GM12878 (cell line): ENCODE results near the gene ZBTB9. TPM values are rescaled to one million over a fixed set of nuclear protein-coding genes. Genes with fewer than 3 reads are reported as not detected.

Source experiments
- ATAC-seq: fragments of 200-7000 bp; cut with Tn5 transposase; 3 replicates; pipeline ENCODE4 v1.9.1; 2020; ENCODE audit warnings: mild to moderate bottlenecking, moderate library complexity
- BruUV-seq: library from RNA; stranded (reverse); fragments of 400-500 nt; replicated peaks from 2 replicates; lab custom pipeline; 2021; lab: Mats Ljungman, UMichigan
- CTCF ChIA-PET: fragments of 300-600 bp; sonication (Branson Sonifier 250); formaldehyde crosslinking; extraction: SDS; loops from one replicate; lab custom pipeline; 2021; ENCODE audit warnings: inconsistent platforms; lab: Yijun Ruan, JAX
- POLR2A ChIA-PET: fragments of 350-600 bp; formaldehyde crosslinking; extraction: SDS; loops from one replicate; lab custom pipeline; 2021; ENCODE audit warnings: inconsistent platforms; lab: Charles Lee
- RAD21 ChIA-PET: fragments of 300-600 bp; sonication (Branson Sonifier 250); formaldehyde crosslinking; loops from one replicate; lab custom pipeline; 2023; ENCODE audit warnings: antibody characterized with exemption; ENCODE audit not compliant: unreplicated experiment; lab: Charles Lee
- SMC1A ChIA-PET: fragments of 300-600 bp; sonication (Branson Sonifier 250); formaldehyde crosslinking; loops from one replicate; lab custom pipeline; 2023; ENCODE audit not compliant: unreplicated experiment, uncharacterized antibody; lab: Charles Lee
- DNase-seq: peaks from one replicate; pipeline ENCODE4 v3.0.0-alpha.2; 2011; ENCODE audit warnings: low read depth, low spot score
- FAIRE-seq: peaks from 3 replicates; lab custom pipeline; 2011; peaks lifted over from hg19 to GRCh38; lab: Jason Lieb, UNC
- H2AFZ ChIP-seq: 2 replicates; pipeline ENCODE4 v1.6.0; 2011; ENCODE audit warnings: low read depth, low read length, control low read depth; ENCODE audit not compliant: control insufficient read depth
- H3K27ac ChIP-seq: 2 replicates; pipeline ENCODE4 v1.5.1; 2011; ENCODE audit warnings: control low read depth; ENCODE audit not compliant: control insufficient read depth, insufficient read depth
- H3K27me3 ChIP-seq, 2 experiments: replicated peaks in 1 of 2; 2 replicates each; pipeline versions ENCODE4 v1.6.0 to v1.6.1; 2011; ENCODE audit warnings: low read length in 1 of 2; ENCODE audit not compliant: control insufficient read depth in 2 of 2, insufficient read depth in 2 of 2
- H3K36me3 ChIP-seq, 2 experiments: 2 replicates each; pipeline ENCODE4 v1.5.1; 2011; ENCODE audit warnings: low read length in 1 of 2; ENCODE audit not compliant: control insufficient read depth in 2 of 2, insufficient read depth in 2 of 2
- H3K4me1 ChIP-seq: 2 replicates; pipeline ENCODE4 v1.6.1; 2011; ENCODE audit warnings: mild to moderate bottlenecking, low read length, moderate library complexity, mixed read lengths; ENCODE audit not compliant: control insufficient read depth, insufficient read depth
- H3K4me2 ChIP-seq: 2 replicates; pipeline ENCODE4 v1.6.0; 2011; ENCODE audit warnings: control low read depth; ENCODE audit not compliant: control insufficient read depth, insufficient read depth
- H3K4me3 ChIP-seq: fragments of 200-600 bp; sonication (generic); 2 replicates; pipeline ENCODE4 v1.5.1; 2016
- H3K79me2 ChIP-seq: 2 replicates; pipeline ENCODE4 v1.6.0; 2011; ENCODE audit warnings: low read length; ENCODE audit not compliant: control insufficient read depth, insufficient read depth
- H3K9ac ChIP-seq: 2 replicates; pipeline ENCODE4 v1.8.0; 2011; ENCODE audit warnings: low read length, control low read depth, mixed read lengths; ENCODE audit not compliant: control insufficient read depth, insufficient read depth
- H3K9me3 ChIP-seq: replicated peaks from 3 replicates; pipeline ENCODE4 v1.5.1; 2011; ENCODE audit warnings: mild to moderate bottlenecking, low read length; ENCODE audit not compliant: control insufficient read depth, insufficient read depth
- H4K20me1 ChIP-seq: 2 replicates; pipeline ENCODE4 v1.6.0; 2011; ENCODE audit not compliant: control insufficient read depth, insufficient read depth
- ATF2 ChIP-seq: IDR thresholded peaks from 2 replicates; pipeline ENCODE4 v1.6.1; 2012; ENCODE audit warnings: low read length, inconsistent platforms
- CHD4 ChIP-seq: fragments of 200-600 bp; sonication (generic); IDR thresholded peaks from 2 replicates; pipeline ENCODE4 v1.6.1; 2016; ENCODE audit warnings: mild to moderate bottlenecking
- CREM ChIP-seq: IDR thresholded peaks from 2 replicates; pipeline ENCODE4 v1.6.1; 2014; ENCODE audit warnings: antibody characterized with exemption, low read depth
- ESRRA ChIP-seq: IDR thresholded peaks from 2 replicates; pipeline ENCODE4 v1.6.1; 2012; ENCODE audit warnings: mild to moderate bottlenecking, low read length, improper control_type of control experiment
- MYB ChIP-seq: fragments of 150-350 bp; IDR thresholded peaks from 2 replicates; pipeline ENCODE4 v1.6.1; 2014; ENCODE audit warnings: mild to moderate bottlenecking, low read depth, low read length, borderline replicate concordance
- RB1 ChIP-seq: fragments of 450-650 bp; formaldehyde crosslinking; IDR thresholded peaks from 2 replicates; pipeline ENCODE4 v1.6.1; 2017; ENCODE audit warnings: mild to moderate bottlenecking, borderline replicate concordance
- SMC3 ChIP-seq: IDR thresholded peaks from 2 replicates; pipeline ENCODE4 v1.6.1; 2011; ENCODE audit warnings: low read length, improper control_type of control experiment, borderline replicate concordance
- SREBF1 ChIP-seq: IDR thresholded peaks from 2 replicates; pipeline ENCODE4 v1.6.1; 2012; ENCODE audit warnings: mild to moderate bottlenecking, low read length
- YBX1 ChIP-seq: fragments of 450-650 bp; IDR thresholded peaks from 2 replicates; pipeline ENCODE4 v1.6.1; 2016; ENCODE audit warnings: antibody characterized with exemption
- ZNF274 ChIP-seq: IDR thresholded peaks from one replicate; pipeline ENCODE4 v1.8.0; 2011; ENCODE audit not compliant: insufficient read length, insufficient read depth
- ZNF384 ChIP-seq: IDR thresholded peaks from 2 replicates; pipeline ENCODE4 v1.6.1; 2012; ENCODE audit warnings: low read depth, mild to moderate bottlenecking, low read length, improper control_type of control experiment, borderline replicate concordance
- ZNF622 ChIP-seq: fragments of 450-650 bp; IDR thresholded peaks from 2 replicates; pipeline ENCODE4 v1.6.1; 2017; ENCODE audit warnings: mild to moderate bottlenecking, inconsistent platforms
- WGBS: methylation state at CpG from one replicate; pipeline ENCODE4 v1.1.6; 2016; ENCODE audit warnings: low lambda C conversion rate; ENCODE audit not compliant: insufficient replicate concordance, insufficient coverage; ENCODE audit errors: missing lambda C conversion rate; 5-methylcytosine and 5-hydroxymethylcytosine counted together
- in situ Hi-C: fragments of 300-500 bp; cut with MboI; formaldehyde crosslinking; loops from 9 replicates; pipeline ENCODE4 v1.14.3; 2018; ENCODE audit warnings: mixed read lengths
- intact Hi-C: fragments of 100-400 bp; cut with micrococcal nuclease; formaldehyde crosslinking; loops from one replicate; pipeline ENCODE4 v1.14.2; 2022; ENCODE audit not compliant: unreplicated experiment
- polyA plus RNA-seq, 11 experiments: library from polyadenylated mRNA; depleted of rRNA in 4 of 11; unstranded in 6 of 11; stranded (reverse) in 5 of 11; fragments of >200 nt; fragmentation: Nextera tagmentation in 4 of 11; fragmentation: Illumina TruSeq in 1 of 11; extraction: Ambion mirVana in 4 of 11; extraction: Trizol in 1 of 11; gene quantifications; 1 replicate in 1 of 11; 2 replicates in 10 of 11; pipeline versions ENCODE4 v1.2.1 to v1.2.3, GENCODE V29; 2011 to 2016; ENCODE audit warnings: inconsistent platforms in 2 of 11, missing spikeins in 2 of 11, low read depth in 1 of 11
- total RNA-seq, 4 experiments: library from RNA; depleted of rRNA in 3 of 4; stranded (reverse); fragments of >200 nt in 3 of 4; fragmentation: Illumina TruSeq in 1 of 4; extraction: Trizol in 1 of 4; gene quantifications; 2 replicates each; pipeline versions ENCODE4 v1.2.1 to v1.2.3, GENCODE V29; 2013 to 2021
- TF ChIP-seq, protein P1 (sequence below): fragments of 450-650 bp; conservative IDR thresholded peaks from 2 replicates; pipeline ENCODE4 v1.6.1; 2017; ENCODE audit warnings: mild to moderate bottlenecking, moderate library complexity
- TF ChIP-seq, protein P2 (sequence below): fragments of 150-350 bp; IDR thresholded peaks from 2 replicates; pipeline ENCODE4 v1.6.1; 2016; ENCODE audit warnings: low read depth, low read length
- TF ChIP-seq, protein P3 (sequence below): IDR thresholded peaks from 2 replicates; pipeline ENCODE4 v1.6.1; 2011; ENCODE audit warnings: low read depth, mild to moderate bottlenecking, low read length, moderate library complexity, borderline replicate concordance; ENCODE audit errors: extremely low read depth
- TF ChIP-seq, protein P4 (sequence below): fragments of 450-650 bp; IDR thresholded peaks from 2 replicates; pipeline ENCODE4 v1.6.1; 2018; ENCODE audit warnings: borderline replicate concordance, mild to moderate bottlenecking; ENCODE audit not compliant: partially characterized antibody

The ZBTB9 gene
- total and polyA plus RNA-seq, 10 of the 15 experiments (the other 5 are each of a cell fraction or from before 2014, with no cell fraction given), result 1.5 to 12.7 (median 6.9) TPM

- WGBS, result 92% methylated on average over 3 of the region's 3 CpGs
- FAIRE-seq (no peak), ATAC-seq (no peak), DNase-seq (no peak)
- in situ Hi-C loops, result no loop called here
- no peak overlapping the region for H3K4me3 ChIP-seq
- ChIA-PET SMC1A (no interaction called here), RAD21 (no interaction called here), POLR2A (interaction anchor here (1.4 kb wide), 1 partner anchor 14 kb away, joined by 4 read pairs; no protein-coding TSS in a partner anchor), CTCF (interaction anchor here (1.0 to 1.5 kb wide), 2 partner anchors 9 to 17 kb away, joined by 3 to 4 read pairs; no protein-coding TSS in a partner anchor)
- H3K79me2 ChIP-seq, result peaks cover 15% of the 10 kb centered on the region
- no TSS peak for BruUV-seq
- no peak overlapping the region for H2AFZ ChIP-seq
- H3K27ac ChIP-seq, result no peak overlapping the region
- no peaks in the 10 kb centered on the region for H3K9me3 ChIP-seq
- no peak overlapping the region for H3K9ac ChIP-seq
- intact Hi-C loops, result no loop called here
- H3K27me3 ChIP-seq, result no peaks in the 10 kb centered on the region
- H3K4me2 ChIP-seq, result no peak overlapping the region
- H4K20me1 ChIP-seq, result no peaks in the 10 kb centered on the region
- H3K4me1 ChIP-seq, result peaks cover 3% of the 10 kb centered on the region; the same call in 1 of the 2 replicates
- peaks cover 0 to 7% of the 10 kb centered on the region in 2 experiments; a peak in 2 of 4 replicates for H3K36me3 ChIP-seq
- no peak for TF ChIP-seq YBX1
- no peak for TF ChIP-seq SREBF1
- TF ChIP-seq CREM, result no peak
- TF ChIP-seq, protein P1, sequence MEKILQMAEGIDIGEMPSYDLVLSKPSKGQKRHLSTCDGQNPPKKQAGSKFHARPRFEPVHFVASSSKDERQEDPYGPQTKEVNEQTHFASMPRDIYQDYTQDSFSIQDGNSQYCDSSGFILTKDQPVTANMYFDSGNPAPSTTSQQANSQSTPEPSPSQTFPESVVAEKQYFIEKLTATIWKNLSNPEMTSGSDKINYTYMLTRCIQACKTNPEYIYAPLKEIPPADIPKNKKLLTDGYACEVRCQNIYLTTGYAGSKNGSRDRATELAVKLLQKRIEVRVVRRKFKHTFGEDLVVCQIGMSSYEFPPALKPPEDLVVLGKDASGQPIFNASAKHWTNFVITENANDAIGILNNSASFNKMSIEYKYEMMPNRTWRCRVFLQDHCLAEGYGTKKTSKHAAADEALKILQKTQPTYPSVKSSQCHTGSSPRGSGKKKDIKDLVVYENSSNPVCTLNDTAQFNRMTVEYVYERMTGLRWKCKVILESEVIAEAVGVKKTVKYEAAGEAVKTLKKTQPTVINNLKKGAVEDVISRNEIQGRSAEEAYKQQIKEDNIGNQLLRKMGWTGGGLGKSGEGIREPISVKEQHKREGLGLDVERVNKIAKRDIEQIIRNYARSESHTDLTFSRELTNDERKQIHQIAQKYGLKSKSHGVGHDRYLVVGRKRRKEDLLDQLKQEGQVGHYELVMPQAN, result no peak
- TF ChIP-seq ZNF274, result no peak
- no peak for TF ChIP-seq ATF2
- TF ChIP-seq ZNF384, result no peak
- no peak for TF ChIP-seq RB1
- TF ChIP-seq SMC3, result no peak
- TF ChIP-seq, protein P2, sequence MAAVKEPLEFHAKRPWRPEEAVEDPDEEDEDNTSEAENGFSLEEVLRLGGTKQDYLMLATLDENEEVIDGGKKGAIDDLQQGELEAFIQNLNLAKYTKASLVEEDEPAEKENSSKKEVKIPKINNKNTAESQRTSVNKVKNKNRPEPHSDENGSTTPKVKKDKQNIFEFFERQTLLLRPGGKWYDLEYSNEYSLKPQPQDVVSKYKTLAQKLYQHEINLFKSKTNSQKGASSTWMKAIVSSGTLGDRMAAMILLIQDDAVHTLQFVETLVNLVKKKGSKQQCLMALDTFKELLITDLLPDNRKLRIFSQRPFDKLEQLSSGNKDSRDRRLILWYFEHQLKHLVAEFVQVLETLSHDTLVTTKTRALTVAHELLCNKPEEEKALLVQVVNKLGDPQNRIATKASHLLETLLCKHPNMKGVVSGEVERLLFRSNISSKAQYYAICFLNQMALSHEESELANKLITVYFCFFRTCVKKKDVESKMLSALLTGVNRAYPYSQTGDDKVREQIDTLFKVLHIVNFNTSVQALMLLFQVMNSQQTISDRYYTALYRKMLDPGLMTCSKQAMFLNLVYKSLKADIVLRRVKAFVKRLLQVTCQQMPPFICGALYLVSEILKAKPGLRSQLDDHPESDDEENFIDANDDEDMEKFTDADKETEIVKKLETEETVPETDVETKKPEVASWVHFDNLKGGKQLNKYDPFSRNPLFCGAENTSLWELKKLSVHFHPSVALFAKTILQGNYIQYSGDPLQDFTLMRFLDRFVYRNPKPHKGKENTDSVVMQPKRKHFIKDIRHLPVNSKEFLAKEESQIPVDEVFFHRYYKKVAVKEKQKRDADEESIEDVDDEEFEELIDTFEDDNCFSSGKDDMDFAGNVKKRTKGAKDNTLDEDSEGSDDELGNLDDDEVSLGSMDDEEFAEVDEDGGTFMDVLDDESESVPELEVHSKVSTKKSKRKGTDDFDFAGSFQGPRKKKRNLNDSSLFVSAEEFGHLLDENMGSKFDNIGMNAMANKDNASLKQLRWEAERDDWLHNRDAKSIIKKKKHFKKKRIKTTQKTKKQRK, result no peak
- TF ChIP-seq, protein P3, sequence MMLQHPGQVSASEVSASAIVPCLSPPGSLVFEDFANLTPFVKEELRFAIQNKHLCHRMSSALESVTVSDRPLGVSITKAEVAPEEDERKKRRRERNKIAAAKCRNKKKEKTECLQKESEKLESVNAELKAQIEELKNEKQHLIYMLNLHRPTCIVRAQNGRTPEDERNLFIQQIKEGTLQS, result no peak
- TF ChIP-seq, protein P4, sequence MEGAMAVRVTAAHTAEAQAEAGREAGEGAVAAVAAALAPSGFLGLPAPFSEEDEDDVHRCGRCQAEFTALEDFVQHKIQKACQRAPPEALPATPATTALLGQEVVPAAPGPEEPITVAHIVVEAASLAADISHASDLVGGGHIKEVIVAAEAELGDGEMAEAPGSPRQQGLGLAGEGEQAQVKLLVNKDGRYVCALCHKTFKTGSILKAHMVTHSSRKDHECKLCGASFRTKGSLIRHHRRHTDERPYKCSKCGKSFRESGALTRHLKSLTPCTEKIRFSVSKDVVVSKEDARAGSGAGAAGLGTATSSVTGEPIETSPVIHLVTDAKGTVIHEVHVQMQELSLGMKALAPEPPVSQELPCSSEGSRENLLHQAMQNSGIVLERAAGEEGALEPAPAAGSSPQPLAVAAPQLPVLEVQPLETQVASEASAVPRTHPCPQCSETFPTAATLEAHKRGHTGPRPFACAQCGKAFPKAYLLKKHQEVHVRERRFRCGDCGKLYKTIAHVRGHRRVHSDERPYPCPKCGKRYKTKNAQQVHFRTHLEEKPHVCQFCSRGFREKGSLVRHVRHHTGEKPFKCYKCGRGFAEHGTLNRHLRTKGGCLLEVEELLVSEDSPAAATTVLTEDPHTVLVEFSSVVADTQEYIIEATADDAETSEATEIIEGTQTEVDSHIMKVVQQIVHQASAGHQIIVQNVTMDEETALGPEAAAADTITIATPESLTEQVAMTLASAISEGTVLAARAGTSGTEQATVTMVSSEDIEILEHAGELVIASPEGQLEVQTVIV, result no peak
- TF ChIP-seq MYB, result no peak
- TF ChIP-seq CHD4, result no peak
- TF ChIP-seq ESRRA, result no peak
- TF ChIP-seq ZNF622, result no peak
These were observed 3.9 kb upstream of the ZBTB9 start for GRCh38 chr6:33450434-33450833.
